ENCODE results near the gene PDCD7.
A peak's percentile ranks its signal among the peaks of the same experiment; 100 is the strongest.
"Not testable (repeated sequence)": the region's sequence is repeated elsewhere in the genome, so short reads cannot be mapped to it uniquely, and the experiment has no call there.

Gene PDCD7

GRCh38 chr15:65133548-65134200 lies at the start of gene PDCD7:
TSS of gene PDCD7 (minus strand) at chr15:65133808. CDS start at chr15:65133781, 27 bp downstream.
- DNase-seq (ENCODE audit: low read depth in 3 of 3) = peak; percentile 53 to 63 (median 61)

GRCh38 chr15:65182538-65182937 lies 48.9 kb upstream of the PDCD7 start:
- DNase-seq (ENCODE audit: low read depth in 3 of 3) = no peak

GRCh38 chr15:65181582-65182353 lies 48.2 kb upstream of the PDCD7 start:
- DNase-seq (ENCODE audit: low read depth in 3 of 3) = not testable (repeated sequence)

- no peak for DNase-seq (ENCODE audit: low read depth in 3 of 3)
Measured at GRCh38 chr15:65180167-65180566, 46.6 kb upstream of the PDCD7 start.

- DNase-seq (ENCODE audit: low read depth in 3 of 3) = no peak
Measured at GRCh38 chr15:65177901-65178300, 44.3 kb upstream of the PDCD7 start.

GRCh38 chr15:65176056-65176455 lies 42.4 kb upstream of the PDCD7 start:
- no peak for DNase-seq (ENCODE audit: low read depth in 3 of 3)

GRCh38 chr15:65175511-65175910 lies 41.9 kb upstream of the PDCD7 start:
- DNase-seq (ENCODE audit: low read depth in 3 of 3) = no peak

- no peak for DNase-seq (ENCODE audit: low read depth in 3 of 3)
Measured at GRCh38 chr15:65174509-65174908, 40.9 kb upstream of the PDCD7 start.

- no peak for DNase-seq (ENCODE audit: low read depth in 3 of 3)
Measured at GRCh38 chr15:65172531-65172930, 38.9 kb upstream of the PDCD7 start.

- no peak for DNase-seq (ENCODE audit: low read depth in 3 of 3)
Measured at GRCh38 chr15:65171428-65171827, 37.8 kb upstream of the PDCD7 start.

GRCh38 chr15:65165875-65166274 lies 32.3 kb upstream of the PDCD7 start:
- no peak for DNase-seq (ENCODE audit: low read depth in 3 of 3)

GRCh38 chr15:65164139-65164538 lies 30.5 kb upstream of the PDCD7 start:
- no peak for DNase-seq (ENCODE audit: low read depth in 3 of 3)

GRCh38 chr15:65163041-65163440 lies 29.4 kb upstream of the PDCD7 start:
- DNase-seq (ENCODE audit: low read depth in 3 of 3) = no peak

- DNase-seq (ENCODE audit: low read depth in 3 of 3) = no peak
Measured at GRCh38 chr15:65156692-65157091, 23.1 kb upstream of the PDCD7 start.

- DNase-seq (ENCODE audit: low read depth in 3 of 3) = no peak
Measured at GRCh38 chr15:65154720-65155119, 21.1 kb upstream of the PDCD7 start.

- no peak for DNase-seq (ENCODE audit: low read depth in 3 of 3)
Measured at GRCh38 chr15:65147902-65148301, 14.3 kb upstream of the PDCD7 start.

GRCh38 chr15:65146438-65146837 lies 12.8 kb upstream of the PDCD7 start:
- no peak for DNase-seq (ENCODE audit: low read depth in 3 of 3)

- not testable (repeated sequence) for DNase-seq (ENCODE audit: low read depth in 3 of 3)
Measured at GRCh38 chr15:65138631-65139030, 5.0 kb upstream of the PDCD7 start.

- not testable (repeated sequence) for DNase-seq (ENCODE audit: low read depth in 3 of 3)
Measured at GRCh38 chr15:65137893-65138292, 4.3 kb upstream of the PDCD7 start.

GRCh38 chr15:65137089-65137488 lies 3.5 kb upstream of the PDCD7 start:
- not testable (repeated sequence) for DNase-seq (ENCODE audit: low read depth in 3 of 3)

- DNase-seq (ENCODE audit: low read depth in 3 of 3) = no peak
Measured at GRCh38 chr15:65134538-65134937, 930 bp upstream of the PDCD7 start.

- no peak for DNase-seq (ENCODE audit: low read depth in 3 of 3)
Measured at GRCh38 chr15:65132878-65133547, 595 bp downstream of the PDCD7 start.

- no peak for DNase-seq (ENCODE audit: low read depth in 3 of 3)
Measured at GRCh38 chr15:65130941-65131340, 2.7 kb downstream of the PDCD7 start.

Measured in stimulated activated CD4-positive, alpha-beta T cell treated with anti-CD3 and anti-CD28 coated beads, TNF-alpha, amount 100 ng/mL, for 4 hours (primary cell).